Spleen (tissue), 7 donors: ENCODE data around the gene AMIGO1.

Source experiments
- POLR2A ChIP-seq, 3 donors: fragments of 450-650 bp; IDR thresholded peaks; one replicate each; pipeline ENCODE4 v1.5.1; 2017; ENCODE audit warnings: antibody characterized with exemption in 3 of 3, mild to moderate bottlenecking in 1 of 3
- TF ChIP-seq, protein P1 (sequence below), 11 experiments: fragments of 200-600 bp in 7 of 11; fragments of 450-650 bp in 4 of 11; sonication (generic) in 4 of 11; IDR thresholded peaks in 8 of 11; conservative IDR thresholded peaks in 3 of 11; 1 replicate in 7 of 11; 2 replicates in 4 of 11; pipeline versions ENCODE4 v1.4.0 to v1.8.0; 2016 to 2021; ENCODE audit warnings: antibody characterized with exemption in 11 of 11, inconsistent platforms in 4 of 11, mild to moderate bottlenecking in 1 of 11
- donor health status: DM: no; HTN: no; CAD: no; lungs with moderate emphysema.
- donor health status: DM: no; HTN: no; CAD: no.
- donor health status: DM: no; HTN: no; CAD: no.

DNA sequence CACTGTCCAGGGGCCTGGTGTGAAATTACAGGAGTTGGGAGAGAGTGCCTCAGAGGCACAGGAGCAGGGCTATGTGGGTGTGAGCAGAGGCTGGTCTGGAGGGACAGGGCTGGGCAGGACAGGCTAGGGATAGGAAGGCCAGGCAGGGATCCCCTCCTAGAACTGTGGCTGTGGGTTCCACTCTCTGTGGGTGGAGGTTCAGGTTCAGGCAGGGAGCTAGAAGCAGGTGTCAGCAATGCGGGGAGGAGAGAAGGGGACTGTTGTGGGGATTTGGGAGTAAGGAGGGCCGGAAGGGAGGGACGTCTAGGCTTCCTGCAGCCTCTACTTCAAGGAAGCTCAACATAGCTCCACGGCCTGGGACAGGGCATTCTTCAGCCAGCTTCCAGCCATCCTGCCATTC lies 21.9 kb upstream of the AMIGO1 start:
- TF ChIP-seq, protein P1, sequence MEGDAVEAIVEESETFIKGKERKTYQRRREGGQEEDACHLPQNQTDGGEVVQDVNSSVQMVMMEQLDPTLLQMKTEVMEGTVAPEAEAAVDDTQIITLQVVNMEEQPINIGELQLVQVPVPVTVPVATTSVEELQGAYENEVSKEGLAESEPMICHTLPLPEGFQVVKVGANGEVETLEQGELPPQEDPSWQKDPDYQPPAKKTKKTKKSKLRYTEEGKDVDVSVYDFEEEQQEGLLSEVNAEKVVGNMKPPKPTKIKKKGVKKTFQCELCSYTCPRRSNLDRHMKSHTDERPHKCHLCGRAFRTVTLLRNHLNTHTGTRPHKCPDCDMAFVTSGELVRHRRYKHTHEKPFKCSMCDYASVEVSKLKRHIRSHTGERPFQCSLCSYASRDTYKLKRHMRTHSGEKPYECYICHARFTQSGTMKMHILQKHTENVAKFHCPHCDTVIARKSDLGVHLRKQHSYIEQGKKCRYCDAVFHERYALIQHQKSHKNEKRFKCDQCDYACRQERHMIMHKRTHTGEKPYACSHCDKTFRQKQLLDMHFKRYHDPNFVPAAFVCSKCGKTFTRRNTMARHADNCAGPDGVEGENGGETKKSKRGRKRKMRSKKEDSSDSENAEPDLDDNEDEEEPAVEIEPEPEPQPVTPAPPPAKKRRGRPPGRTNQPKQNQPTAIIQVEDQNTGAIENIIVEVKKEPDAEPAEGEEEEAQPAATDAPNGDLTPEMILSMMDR (IDR thresholded peaks at IDR 0.05 in 8 of 11, conservative IDR thresholded peaks at IDR 0.05 in 3 of 11): no peak
- TF ChIP-seq POLR2A (IDR thresholded peaks at IDR 0.05): no peak
